HepG2 (cell line): ENCODE measurements around the gene HBA2. TPM values are rescaled to one million over a fixed set of nuclear protein-coding genes. Genes with fewer than 3 reads are reported as not detected.

ENCODE experiments used
- ATAC-seq: fragments of 200-7000 bp; cut with Tn5 transposase; 3 replicates; pipeline ENCODE4 v1.9.1; 2020; ENCODE audit warnings: mild to moderate bottlenecking, moderate library complexity
- BruUV-seq: library from RNA; stranded (reverse); fragments of 400-500 nt; replicated peaks from 2 replicates; lab custom pipeline; 2021; lab: Mats Ljungman, UMichigan
- CTCF ChIA-PET: fragments of 300-600 bp; formaldehyde crosslinking; extraction: SDS; loops from one replicate; lab custom pipeline; 2021; ENCODE audit warnings: low total read pairs, inconsistent platforms, low intra/inter-chr PET ratio; lab: Yijun Ruan, JAX
- POLR2A ChIA-PET: fragments of 350-600 bp; sonication (Branson Sonifier 250); formaldehyde crosslinking; loops from one replicate; lab custom pipeline; 2020; ENCODE audit warnings: antibody characterized with exemption, inconsistent platforms; lab: Yijun Ruan, JAX
- DNase-seq: peaks from one replicate; pipeline ENCODE4 v3.0.0-alpha.2; 2015; ENCODE audit warnings: low spot score
- FAIRE-seq: peaks from 3 replicates; lab custom pipeline; 2011; peaks lifted over from hg19 to GRCh38; lab: Jason Lieb, UNC
- H2AFZ ChIP-seq: one replicate; pipeline ENCODE4 v1.6.1; 2011; ENCODE audit warnings: low read length, inconsistent platforms
- H3K27ac ChIP-seq: fragments of 300-600 bp; 3 replicates; pipeline ENCODE4 v1.8.0; 2011; ENCODE audit warnings: mixed run types, mild to moderate bottlenecking, mixed read lengths, low read length, inconsistent platforms; ENCODE audit not compliant: insufficient read depth; ENCODE audit errors: extremely low read length
- H3K27me3 ChIP-seq, 2 experiments: fragments of 200-600 bp in 1 of 2; 2 replicates in 1 of 2; 3 replicates in 1 of 2; pipeline versions ENCODE4 v1.6.0 to v1.8.0; 2011; ENCODE audit warnings: low read length in 2 of 2, mild to moderate bottlenecking in 2 of 2, moderate library complexity in 2 of 2, inconsistent platforms in 1 of 2; ENCODE audit not compliant: insufficient read depth in 2 of 2, control insufficient read depth in 1 of 2
- H3K36me3 ChIP-seq, 2 experiments: fragments of 200-600 bp in 1 of 2; replicated peaks in 1 of 2; 2 replicates in 1 of 2; 3 replicates in 1 of 2; pipeline versions ENCODE4 v1.5.1 to v1.8.0; 2011; ENCODE audit warnings: low read length in 2 of 2, inconsistent platforms in 1 of 2; ENCODE audit not compliant: insufficient read depth in 2 of 2, control insufficient read depth in 1 of 2
- H3K4me1 ChIP-seq: 2 replicates; pipeline ENCODE4 v1.5.1; 2012; ENCODE audit warnings: low read length, inconsistent platforms; ENCODE audit not compliant: insufficient read depth
- H3K4me2 ChIP-seq: 2 replicates; pipeline ENCODE4 v1.6.0; 2011; ENCODE audit warnings: low read depth, low read length, inconsistent platforms
- H3K4me3 ChIP-seq, 3 experiments: fragments of 200-600 bp in 1 of 3; sonication (generic), shearing (Covaris generic) in 1 of 3; replicated peaks in 1 of 3; 2 replicates each; pipeline ENCODE4 v1.5.1; 2011 to 2016; ENCODE audit warnings: low read length in 3 of 3, inconsistent platforms in 2 of 3, low read depth in 2 of 3, mild to moderate bottlenecking in 2 of 3, control low read depth in 1 of 3, mixed read lengths in 1 of 3; ENCODE audit not compliant: insufficient read depth in 1 of 3
- H3K79me2 ChIP-seq: one replicate; pipeline ENCODE4 v1.6.1; 2011; ENCODE audit warnings: low read length, inconsistent platforms; ENCODE audit not compliant: insufficient read depth
- H3K9ac ChIP-seq: 2 replicates; pipeline ENCODE4 v1.6.0; 2011; ENCODE audit warnings: mild to moderate bottlenecking, low read depth, low read length, inconsistent platforms; ENCODE audit not compliant: insufficient read depth
- H3K9me3 ChIP-seq: 2 replicates; pipeline ENCODE4 v1.5.1; 2012; ENCODE audit warnings: mild to moderate bottlenecking, low read length
- H4K20me1 ChIP-seq: 2 replicates; pipeline ENCODE4 v1.6.0; 2011; ENCODE audit warnings: inconsistent platforms, mild to moderate bottlenecking, low read length, moderate library complexity; ENCODE audit not compliant: insufficient read depth
- AKAP8 ChIP-seq: sonication (generic); formaldehyde crosslinking; IDR thresholded peaks from 2 replicates; pipeline ENCODE4 v1.5.1; 2020; ENCODE audit warnings: mild to moderate bottlenecking, missing genetic modification reagents
- CC2D1A ChIP-seq: sonication (generic); formaldehyde crosslinking; IDR thresholded peaks from 2 replicates; pipeline ENCODE4 v1.8.1; 2023; ENCODE audit warnings: mild to moderate bottlenecking, missing genetic modification reagents
- IRF2 ChIP-seq: IDR thresholded peaks from 2 replicates; pipeline ENCODE4 v1.6.1; 2018; ENCODE audit warnings: missing genetic modification reagents, missing compliant biosample characterization
- MEIS2 ChIP-seq: sonication (generic); formaldehyde crosslinking; IDR thresholded peaks from 2 replicates; pipeline ENCODE4 v1.9.0; 2021; ENCODE audit warnings: mild to moderate bottlenecking, missing genetic modification reagents
- NCOA2 ChIP-seq: sonication (generic); formaldehyde crosslinking; IDR thresholded peaks from 2 replicates; pipeline ENCODE4 v1.8.0; 2022; ENCODE audit warnings: inconsistent platforms
- RXRB ChIP-seq: IDR thresholded peaks from 2 replicates; pipeline ENCODE4 v1.6.1; 2016; ENCODE audit warnings: borderline replicate concordance, missing genetic modification reagents, missing compliant biosample characterization
- SP140L ChIP-seq: sonication (generic); formaldehyde crosslinking; IDR thresholded peaks from 2 replicates; pipeline ENCODE4 v1.4.0; 2020; ENCODE audit warnings: missing genetic modification reagents, borderline replicate concordance
- ZFP36L2 ChIP-seq: sonication (generic); formaldehyde crosslinking; IDR thresholded peaks from 2 replicates; pipeline ENCODE4 v1.4.0; 2020; ENCODE audit warnings: missing genetic modification reagents
- ZNF253 ChIP-seq: sonication (generic); formaldehyde crosslinking; IDR thresholded peaks from 2 replicates; pipeline ENCODE4 v1.8.0; 2022; ENCODE audit warnings: mild to moderate bottlenecking, missing genetic modification reagents, borderline replicate concordance
- ZNF546 ChIP-seq: sonication (generic); formaldehyde crosslinking; conservative IDR thresholded peaks from 2 replicates; pipeline ENCODE4 v1.8.1; 2023; ENCODE audit warnings: mild to moderate bottlenecking, missing genetic modification reagents
- ZNF550 ChIP-seq: sonication (generic); formaldehyde crosslinking; IDR thresholded peaks from 2 replicates; pipeline ENCODE4 v1.4.0; 2020; ENCODE audit warnings: mild to moderate bottlenecking, missing genetic modification reagents, borderline replicate concordance
- ZNF629 ChIP-seq: sonication (generic); formaldehyde crosslinking; conservative IDR thresholded peaks from 2 replicates; pipeline ENCODE4 v1.5.0; 2020; ENCODE audit warnings: missing genetic modification reagents
- ZNF891 ChIP-seq: sonication (generic); formaldehyde crosslinking; IDR thresholded peaks from 2 replicates; pipeline ENCODE4 v1.5.0; 2020; ENCODE audit warnings: mild to moderate bottlenecking, missing genetic modification reagents
- WGBS: methylation state at CpG from one replicate; pipeline ENCODE4 v1.1.6; 2017; ENCODE audit warnings: low lambda C conversion rate; 5-methylcytosine and 5-hydroxymethylcytosine counted together
- in situ Hi-C: cut with HindIII; loops from 2 replicates; pipeline ENCODE4 v1.10.0; 2017; ENCODE audit warnings: low pct_unique_long_range_greater_than_20kb; ENCODE audit not compliant: extremely low pct_ligation_motif_present
- intact Hi-C: fragments of 100-400 bp; cut with micrococcal nuclease; formaldehyde crosslinking; loops from one replicate; pipeline ENCODE4 v1.10.0; 2022; ENCODE audit not compliant: unreplicated experiment
- polyA plus RNA-seq, 8 experiments: library from polyadenylated mRNA; depleted of rRNA in 3 of 8; stranded (reverse) in 7 of 8; unstranded in 1 of 8; fragments of >200 nt; fragmentation: Illumina TruSeq in 4 of 8; extraction: Trizol in 4 of 8; gene quantifications; 2 replicates each; pipeline versions ENCODE4 v1.2.1 to v1.2.3, GENCODE V29; 2011 to 2016; ENCODE audit warnings: low read depth in 4 of 8, missing spikeins in 1 of 8, mixed read lengths in 1 of 8; ENCODE audit not compliant: insufficient read depth in 1 of 8
- total RNA-seq, 5 experiments: library from RNA; depleted of rRNA; stranded (reverse); fragments of >200 nt; fragmentation: Illumina TruSeq; extraction: Trizol; gene quantifications; 2 replicates each; pipeline ENCODE4 v1.2.3, GENCODE V29; 2016; ENCODE audit warnings: low read depth in 1 of 5
- TF ChIP-seq, protein P1 (sequence below): sonication (generic); formaldehyde crosslinking; IDR thresholded peaks from one replicate; pipeline ENCODE4 v1.5.1; 2020; ENCODE audit warnings: mild to moderate bottlenecking, missing genetic modification reagents; ENCODE audit errors: not compliant biosample characterization
- TF ChIP-seq, protein P2 (sequence below): sonication (generic); formaldehyde crosslinking; IDR thresholded peaks from 2 replicates; pipeline ENCODE4 v1.9.0; 2021; ENCODE audit warnings: missing genetic modification reagents, borderline replicate concordance

The HBA2 gene
- total and polyA plus RNA-seq, 2 of the 13 experiments (the other 11 are each of a cell fraction or from before 2014, with no cell fraction given) = not detected

DNA sequence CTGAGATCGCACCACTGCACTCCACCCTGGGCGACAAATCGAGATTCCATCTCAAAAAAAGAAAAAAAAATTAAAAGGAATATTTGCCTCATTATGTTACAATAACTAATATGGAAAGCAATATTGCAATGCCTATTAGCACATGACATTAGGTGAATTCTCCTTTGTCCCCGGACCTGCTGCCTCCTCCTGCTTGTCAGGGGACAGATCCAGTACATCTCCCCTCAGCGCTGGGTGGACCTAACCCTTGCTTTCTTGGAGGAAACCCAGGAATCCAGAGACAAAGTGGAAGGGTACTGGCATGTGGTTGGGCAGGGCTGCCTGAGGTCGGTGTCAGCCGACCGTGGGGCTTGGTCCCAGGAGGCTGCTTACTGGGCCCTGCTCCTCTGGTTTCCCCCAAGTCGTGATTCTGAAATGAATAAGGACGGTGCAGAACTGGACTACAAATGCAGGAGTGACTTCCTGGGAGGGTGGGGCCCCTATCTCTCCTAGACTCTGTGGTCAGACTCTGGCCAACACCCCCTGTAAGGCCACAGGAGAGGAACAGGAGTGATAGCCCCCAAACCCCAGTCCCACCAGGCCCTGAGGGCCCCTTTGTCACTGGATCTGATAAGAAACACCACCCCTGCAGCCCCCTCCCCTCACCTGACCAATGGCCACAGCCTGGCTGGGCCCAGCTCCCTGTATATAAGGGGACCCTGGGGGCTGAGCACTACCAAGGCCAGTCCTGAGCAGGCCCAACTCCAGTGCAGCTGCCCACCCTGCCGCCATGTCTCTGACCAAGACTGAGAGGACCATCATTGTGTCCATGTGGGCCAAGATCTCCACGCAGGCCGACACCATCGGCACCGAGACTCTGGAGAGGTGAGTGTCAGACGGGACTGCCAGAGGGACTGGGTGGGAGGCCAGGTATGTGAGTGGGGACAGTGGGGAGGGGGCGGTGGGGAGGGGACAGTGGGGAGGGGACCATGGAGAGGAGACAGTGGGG lies 20.2 kb upstream of the HBA2 start, which contains the start of gene HBZ:
Gene HBZ (plus strand): TSS at position 504 of the 988 bp plus-strand sequence. CDS start 266 bp downstream, at position 770.
- Histone ChIP-seq H3K79me2 (no peaks in the 10 kb centered on the region), H3K9ac (no peak within 1 kb of the TSS), H3K4me2 (no peak within 1 kb of the TSS), H3K4me3 (no peak within 1 kb of the TSS), H3K27ac (no peak within 1 kb of the TSS), H3K9me3 (no peaks in the 10 kb centered on the region), H3K4me1 (no peaks in the 10 kb centered on the region), H3K36me3 (no peaks in the 10 kb centered on the region), H3K27me3 (peaks cover 2 to 39% of the 10 kb centered on the region in 2 experiments; a peak in 4 of 5 replicates), H4K20me1 (no peaks in the 10 kb centered on the region), H2AFZ (no peak within 1 kb of the TSS)
- no peak for FAIRE-seq
- DNase-seq = no peak
- in situ Hi-C loops = no loop called here
- BruUV-seq = no TSS peak
- POLR2A ChIA-PET = no interaction called here
- no peak; the same call in 2 of the 3 replicates for ATAC-seq
- WGBS = 46% methylated on average over 16 of the region's 17 CpGs
- intact Hi-C loops = no loop called here
- CTCF ChIA-PET = no interaction called here
- TF ChIP-seq ZNF253 = no peak
- no peak for TF ChIP-seq CC2D1A
- no peak for TF ChIP-seq ZNF629 (CRISPR knock-in tag)
- TF ChIP-seq, protein P1, sequence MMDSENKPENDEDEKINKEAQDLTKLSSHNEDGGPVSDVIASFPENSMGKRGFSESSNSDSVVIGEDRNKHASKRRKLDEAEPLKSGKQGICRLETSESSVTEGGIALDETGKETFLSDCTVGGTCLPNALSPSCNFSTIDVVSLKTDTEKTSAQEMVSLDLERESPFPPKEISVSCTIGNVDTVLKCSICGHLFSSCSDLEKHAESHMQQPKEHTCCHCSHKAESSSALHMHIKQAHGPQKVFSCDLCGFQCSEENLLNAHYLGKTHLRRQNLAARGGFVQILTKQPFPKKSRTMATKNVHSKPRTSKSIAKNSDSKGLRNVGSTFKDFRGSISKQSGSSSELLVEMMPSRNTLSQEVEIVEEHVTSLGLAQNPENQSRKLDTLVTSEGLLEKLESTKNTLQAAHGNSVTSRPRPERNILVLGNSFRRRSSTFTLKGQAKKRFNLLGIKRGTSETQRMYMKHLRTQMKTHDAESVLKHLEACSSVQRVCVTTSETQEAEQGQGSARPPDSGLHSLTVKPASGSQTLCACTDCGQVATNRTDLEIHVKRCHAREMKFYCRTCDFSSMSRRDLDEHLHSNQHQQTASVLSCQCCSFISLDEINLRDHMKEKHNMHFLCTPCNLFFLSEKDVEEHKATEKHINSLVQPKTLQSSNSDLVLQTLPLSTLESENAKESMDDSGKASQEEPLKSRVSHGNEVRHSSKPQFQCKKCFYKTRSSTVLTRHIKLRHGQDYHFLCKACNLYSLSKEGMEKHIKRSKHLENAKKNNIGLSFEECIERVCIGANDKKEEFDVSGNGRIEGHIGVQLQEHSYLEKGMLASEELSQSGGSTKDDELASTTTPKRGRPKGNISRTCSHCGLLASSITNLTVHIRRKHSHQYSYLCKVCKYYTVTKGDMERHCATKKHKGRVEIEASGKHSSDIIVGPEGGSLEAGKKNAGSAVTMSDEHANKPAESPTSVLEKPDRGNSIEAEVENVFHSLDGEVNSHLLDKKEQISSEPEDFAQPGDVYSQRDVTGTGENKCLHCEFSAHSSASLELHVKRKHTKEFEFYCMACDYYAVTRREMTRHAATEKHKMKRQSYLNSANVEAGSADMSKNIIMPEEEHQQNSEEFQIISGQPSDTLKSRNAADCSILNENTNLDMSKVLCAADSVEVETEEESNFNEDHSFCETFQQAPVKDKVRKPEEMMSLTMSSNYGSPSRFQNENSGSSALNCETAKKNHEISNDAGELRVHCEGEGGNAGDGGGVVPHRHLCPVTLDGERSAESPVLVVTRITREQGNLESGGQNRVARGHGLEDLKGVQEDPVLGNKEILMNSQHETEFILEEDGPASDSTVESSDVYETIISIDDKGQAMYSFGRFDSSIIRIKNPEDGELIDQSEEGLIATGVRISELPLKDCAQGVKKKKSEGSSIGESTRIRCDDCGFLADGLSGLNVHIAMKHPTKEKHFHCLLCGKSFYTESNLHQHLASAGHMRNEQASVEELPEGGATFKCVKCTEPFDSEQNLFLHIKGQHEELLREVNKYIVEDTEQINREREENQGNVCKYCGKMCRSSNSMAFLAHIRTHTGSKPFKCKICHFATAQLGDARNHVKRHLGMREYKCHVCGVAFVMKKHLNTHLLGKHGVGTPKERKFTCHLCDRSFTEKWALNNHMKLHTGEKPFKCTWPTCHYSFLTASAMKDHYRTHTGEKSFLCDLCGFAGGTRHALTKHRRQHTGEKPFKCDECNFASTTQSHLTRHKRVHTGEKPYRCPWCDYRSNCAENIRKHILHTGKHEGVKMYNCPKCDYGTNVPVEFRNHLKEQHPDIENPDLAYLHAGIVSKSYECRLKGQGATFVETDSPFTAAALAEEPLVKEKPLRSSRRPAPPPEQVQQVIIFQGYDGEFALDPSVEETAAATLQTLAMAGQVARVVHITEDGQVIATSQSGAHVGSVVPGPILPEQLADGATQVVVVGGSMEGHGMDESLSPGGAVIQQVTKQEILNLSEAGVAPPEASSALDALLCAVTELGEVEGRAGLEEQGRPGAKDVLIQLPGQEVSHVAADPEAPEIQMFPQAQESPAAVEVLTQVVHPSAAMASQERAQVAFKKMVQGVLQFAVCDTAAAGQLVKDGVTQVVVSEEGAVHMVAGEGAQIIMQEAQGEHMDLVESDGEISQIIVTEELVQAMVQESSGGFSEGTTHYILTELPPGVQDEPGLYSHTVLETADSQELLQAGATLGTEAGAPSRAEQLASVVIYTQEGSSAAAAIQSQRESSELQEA (CRISPR knock-in tag) = no peak
- TF ChIP-seq NCOA2 (CRISPR knock-in tag) = no peak
- TF ChIP-seq MEIS2 (CRISPR knock-in tag) = no peak
- TF ChIP-seq, protein P2, sequence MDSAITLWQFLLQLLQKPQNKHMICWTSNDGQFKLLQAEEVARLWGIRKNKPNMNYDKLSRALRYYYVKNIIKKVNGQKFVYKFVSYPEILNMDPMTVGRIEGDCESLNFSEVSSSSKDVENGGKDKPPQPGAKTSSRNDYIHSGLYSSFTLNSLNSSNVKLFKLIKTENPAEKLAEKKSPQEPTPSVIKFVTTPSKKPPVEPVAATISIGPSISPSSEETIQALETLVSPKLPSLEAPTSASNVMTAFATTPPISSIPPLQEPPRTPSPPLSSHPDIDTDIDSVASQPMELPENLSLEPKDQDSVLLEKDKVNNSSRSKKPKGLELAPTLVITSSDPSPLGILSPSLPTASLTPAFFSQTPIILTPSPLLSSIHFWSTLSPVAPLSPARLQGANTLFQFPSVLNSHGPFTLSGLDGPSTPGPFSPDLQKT (CRISPR knock-in tag) = no peak
- no peak for TF ChIP-seq IRF2
- TF ChIP-seq ZNF550 (CRISPR knock-in tag) = no peak
- no peak for TF ChIP-seq ZFP36L2 (CRISPR knock-in tag)
- TF ChIP-seq SP140L (CRISPR knock-in tag) = no peak
- no peak for TF ChIP-seq RXRB
- no peak for TF ChIP-seq ZNF546
- TF ChIP-seq ZNF891 (CRISPR knock-in tag) = no peak
- no peak for TF ChIP-seq AKAP8 (CRISPR knock-in tag)
